GM19099 (cell line): Measurements from ENCODE around the gene MSL3.

Experiments used
- POLR2A ChIP-seq: IDR thresholded peaks from 3 replicates; pipeline ENCODE4 v1.6.1; 2011; ENCODE audit warnings: low read depth; ENCODE audit not compliant: insufficient read length; ENCODE audit errors: extremely low read depth

MSL3 gene, protein sequence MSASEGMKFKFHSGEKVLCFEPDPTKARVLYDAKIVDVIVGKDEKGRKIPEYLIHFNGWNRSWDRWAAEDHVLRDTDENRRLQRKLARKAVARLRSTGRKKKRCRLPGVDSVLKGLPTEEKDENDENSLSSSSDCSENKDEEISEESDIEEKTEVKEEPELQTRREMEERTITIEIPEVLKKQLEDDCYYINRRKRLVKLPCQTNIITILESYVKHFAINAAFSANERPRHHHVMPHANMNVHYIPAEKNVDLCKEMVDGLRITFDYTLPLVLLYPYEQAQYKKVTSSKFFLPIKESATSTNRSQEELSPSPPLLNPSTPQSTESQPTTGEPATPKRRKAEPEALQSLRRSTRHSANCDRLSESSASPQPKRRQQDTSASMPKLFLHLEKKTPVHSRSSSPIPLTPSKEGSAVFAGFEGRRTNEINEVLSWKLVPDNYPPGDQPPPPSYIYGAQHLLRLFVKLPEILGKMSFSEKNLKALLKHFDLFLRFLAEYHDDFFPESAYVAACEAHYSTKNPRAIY

DNA sequence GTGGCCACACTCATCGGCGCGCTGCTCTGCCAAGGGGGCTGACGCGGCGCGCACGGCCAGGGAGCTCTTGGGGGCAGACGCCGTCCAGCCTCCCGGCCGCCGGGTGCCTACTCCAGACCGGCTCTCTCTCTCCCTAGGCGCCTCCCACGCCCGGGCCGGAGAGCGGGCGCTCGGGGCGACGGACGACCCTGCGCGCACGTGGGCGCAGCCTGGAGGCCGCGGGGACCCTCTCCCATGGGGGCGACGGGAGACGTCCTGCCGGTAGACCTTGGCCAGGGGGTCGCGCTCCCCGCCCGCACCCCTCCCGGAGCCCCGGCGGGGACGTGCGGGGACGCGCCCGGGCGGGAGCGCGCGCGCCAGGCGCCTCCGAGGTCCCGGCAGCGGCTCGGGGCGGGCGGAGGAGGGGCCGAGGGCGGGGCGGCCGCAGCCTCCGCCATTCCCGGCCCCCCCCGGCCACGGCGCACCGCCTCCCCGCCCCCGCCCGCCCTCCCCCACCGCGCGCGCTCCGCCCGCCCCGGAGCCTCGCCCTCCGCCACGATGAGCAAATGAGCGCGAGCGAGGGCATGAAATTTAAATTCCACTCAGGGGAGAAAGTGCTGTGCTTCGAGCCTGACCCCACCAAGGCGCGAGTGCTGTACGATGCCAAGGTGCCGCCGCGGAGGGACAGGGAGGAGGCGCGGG lies at the start of gene MSL3:
TSS of gene MSL3 (plus strand) at position 519 of the 681 bp plus-strand sequence. CDS start at position 546, 27 bp downstream.
- peak; percentile 45 for TF ChIP-seq POLR2A

DNA sequence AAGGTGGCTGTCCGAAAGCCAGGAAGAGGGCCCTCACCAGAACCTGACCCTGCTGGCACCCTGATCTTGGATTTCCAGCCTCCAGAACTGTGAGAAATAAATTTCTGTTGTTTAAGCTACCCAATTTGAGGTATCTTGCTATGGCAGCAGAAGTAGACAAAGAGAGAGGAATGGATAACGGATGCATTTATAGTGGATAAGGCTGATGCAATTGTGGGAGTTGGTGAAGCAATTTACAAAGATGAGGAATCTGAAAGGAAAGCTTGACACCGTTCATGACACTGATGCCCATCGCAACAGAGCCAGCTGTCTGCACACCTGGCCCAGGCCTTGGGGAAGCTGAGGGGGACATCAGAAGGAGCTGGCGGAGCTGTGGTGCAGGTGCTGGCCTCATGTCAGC lies 35.7 kb upstream of the MSL3 start:
- TF ChIP-seq POLR2A = no peak

- no peak for TF ChIP-seq POLR2A
Measured at GRCh38 chrX:11724122-11725017, 33.7 kb upstream of the MSL3 start.

DNA sequence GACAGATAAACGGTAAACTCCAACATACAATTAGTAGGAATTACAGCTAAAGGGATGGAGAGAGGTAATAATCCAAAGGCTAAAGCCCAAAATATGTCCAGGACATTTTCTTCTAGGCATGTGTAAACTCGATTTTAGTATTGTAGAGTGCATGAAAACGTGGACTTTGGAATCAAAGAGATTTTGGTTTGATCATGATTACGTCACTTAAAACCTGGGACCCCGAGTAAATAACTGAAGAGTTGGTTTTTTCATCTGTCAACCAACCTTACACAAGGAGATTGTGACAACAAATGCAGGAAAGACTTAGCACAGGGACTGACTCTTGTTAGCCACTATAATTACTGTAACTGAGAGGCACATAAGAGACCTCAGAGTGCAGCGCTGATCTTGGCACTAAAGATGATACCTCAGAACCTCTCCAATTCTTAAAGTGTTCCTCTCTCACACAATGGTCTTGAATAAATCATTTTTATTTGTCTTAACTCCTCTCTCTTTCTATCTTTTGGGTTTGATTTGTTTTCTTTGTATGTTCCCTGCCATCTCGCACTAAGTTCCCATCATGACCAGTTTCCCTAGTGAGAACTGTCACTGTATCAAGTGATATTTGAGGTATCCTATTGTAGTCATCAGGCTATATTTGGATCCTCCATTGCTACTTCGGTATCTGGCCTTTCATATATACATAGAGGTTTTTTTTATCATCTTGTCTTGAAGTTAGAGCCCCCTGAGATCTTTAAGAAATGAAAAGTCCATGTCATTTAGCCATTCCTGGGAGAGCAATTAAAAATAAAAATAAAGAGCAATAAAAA lies 32.2 kb upstream of the MSL3 start:
- no peak for TF ChIP-seq POLR2A

- no peak for TF ChIP-seq POLR2A
Measured at GRCh38 chrX:11728556-11728955, 29.5 kb upstream of the MSL3 start.

DNA sequence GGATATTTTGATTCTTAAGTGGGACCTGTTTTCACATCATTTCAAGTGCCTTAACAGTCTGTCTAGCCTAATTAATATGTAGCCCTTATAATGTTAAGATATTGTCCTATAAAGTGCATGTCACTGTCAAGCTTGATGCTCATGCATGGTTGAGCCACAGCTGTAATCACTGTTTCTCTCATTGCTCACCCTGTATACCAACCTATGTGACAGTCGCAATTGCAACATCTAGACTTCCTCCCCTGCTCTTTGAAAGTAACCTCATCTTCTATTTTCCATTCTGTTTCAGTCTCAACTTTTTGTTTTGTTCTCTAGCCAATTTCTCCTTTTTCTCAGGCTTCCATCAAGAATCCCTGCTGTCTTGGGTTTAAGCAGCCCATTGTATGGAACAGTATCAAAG lies 24.4 kb upstream of the MSL3 start:
- no peak for TF ChIP-seq POLR2A

GRCh38 chrX:11739776-11740175 lies 18.3 kb upstream of the MSL3 start:
- peak; percentile 34 for TF ChIP-seq POLR2A

- TF ChIP-seq POLR2A = no peak
Measured at GRCh38 chrX:11740794-11741193, 17.2 kb upstream of the MSL3 start.

DNA sequence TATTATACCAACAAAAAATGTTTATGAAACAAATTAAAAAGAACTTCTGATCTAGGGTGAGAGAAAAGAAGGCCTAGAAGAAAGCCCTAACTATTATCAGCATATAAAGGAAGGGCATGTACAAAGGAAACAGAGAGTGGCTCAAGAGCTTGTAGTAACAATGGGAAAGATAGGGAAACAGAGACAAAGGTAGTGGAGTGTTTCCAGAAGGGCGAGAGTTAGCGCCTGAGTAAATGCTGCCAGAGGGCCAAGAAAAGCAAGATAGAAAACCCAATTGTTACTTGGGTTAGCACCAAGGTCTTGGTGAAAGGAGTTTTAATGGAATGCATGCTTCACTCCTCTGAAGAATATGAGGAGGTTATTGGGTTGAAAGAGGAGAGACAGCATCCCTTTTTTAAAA lies 16.5 kb upstream of the MSL3 start:
- TF ChIP-seq POLR2A = no peak

DNA sequence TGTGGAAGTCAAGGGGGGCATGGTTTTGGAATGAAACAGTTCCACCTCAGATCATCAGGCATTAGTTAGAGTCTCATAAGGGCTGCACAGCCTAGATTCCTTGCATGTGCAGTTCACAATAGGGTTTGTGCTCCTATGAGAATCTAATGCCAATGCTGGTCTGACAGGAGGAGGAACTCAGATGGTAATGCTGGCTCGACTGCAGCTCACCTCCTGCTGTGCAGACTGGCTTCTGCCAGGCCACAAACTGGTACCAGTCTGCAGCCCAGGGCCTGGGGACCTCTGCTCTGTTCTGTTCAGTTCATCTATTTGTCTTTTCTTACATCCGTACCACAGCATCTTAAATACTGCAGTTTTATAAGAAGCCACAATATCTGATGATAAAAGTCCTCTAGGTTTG lies 12.2 kb upstream of the MSL3 start:
- TF ChIP-seq POLR2A = no peak

DNA sequence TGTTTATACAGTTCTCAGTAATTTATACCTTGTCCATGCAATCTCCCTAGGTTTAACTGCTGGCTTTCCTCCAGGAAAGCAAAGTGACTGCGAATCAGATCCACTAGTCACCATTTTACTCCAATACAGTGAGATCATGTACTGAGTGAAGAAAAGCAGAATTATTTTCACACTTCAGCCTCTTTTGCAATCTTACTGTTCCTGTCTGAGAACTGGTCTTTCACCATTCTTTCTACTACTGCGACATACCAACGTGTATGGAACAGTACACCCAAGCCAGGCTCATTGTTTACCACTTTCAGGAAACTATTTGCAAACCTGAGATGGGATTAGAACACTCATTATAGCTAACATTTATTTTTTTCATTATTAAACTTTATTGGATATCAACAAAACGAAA lies 8.0 kb upstream of the MSL3 start:
- no peak for TF ChIP-seq POLR2A

DNA sequence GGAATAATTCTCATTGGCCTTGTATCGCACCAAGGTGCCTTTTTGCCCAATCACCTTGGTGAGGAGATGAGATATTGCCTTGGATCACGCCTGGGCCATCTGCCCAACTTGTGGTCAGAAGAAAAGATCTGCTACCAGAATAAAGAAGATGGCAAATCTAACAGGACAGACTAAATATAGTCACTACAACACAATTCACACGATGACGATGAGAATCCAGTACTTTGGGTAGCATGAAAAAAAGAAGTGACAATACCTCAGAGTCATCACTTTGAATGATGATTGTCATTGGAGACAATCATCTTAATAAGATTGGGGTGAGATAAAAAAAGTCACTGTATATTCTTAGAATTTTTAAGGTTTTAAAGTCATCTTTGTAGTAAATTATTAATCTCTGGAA lies 7.3 kb upstream of the MSL3 start:
- no peak for TF ChIP-seq POLR2A

DNA sequence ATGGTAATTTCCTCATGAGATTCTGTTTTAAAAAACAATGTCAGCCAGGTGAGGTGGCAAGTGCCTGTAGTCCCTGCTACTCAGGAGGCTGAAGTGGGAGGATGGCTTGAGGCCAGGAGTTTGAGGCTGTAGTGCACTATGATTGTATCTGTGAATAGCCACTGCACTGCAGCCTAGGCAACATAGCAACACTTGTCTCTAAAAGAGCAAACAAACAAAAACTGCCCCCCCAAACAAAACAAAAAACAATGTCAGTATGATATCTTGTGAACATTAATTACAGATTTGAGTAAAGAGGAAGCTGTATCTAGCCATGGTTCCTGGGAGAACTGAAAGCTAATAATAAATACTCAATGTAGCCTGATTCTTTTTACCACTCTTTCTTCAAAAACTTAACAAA lies 6.8 kb upstream of the MSL3 start:
- no peak for TF ChIP-seq POLR2A

DNA sequence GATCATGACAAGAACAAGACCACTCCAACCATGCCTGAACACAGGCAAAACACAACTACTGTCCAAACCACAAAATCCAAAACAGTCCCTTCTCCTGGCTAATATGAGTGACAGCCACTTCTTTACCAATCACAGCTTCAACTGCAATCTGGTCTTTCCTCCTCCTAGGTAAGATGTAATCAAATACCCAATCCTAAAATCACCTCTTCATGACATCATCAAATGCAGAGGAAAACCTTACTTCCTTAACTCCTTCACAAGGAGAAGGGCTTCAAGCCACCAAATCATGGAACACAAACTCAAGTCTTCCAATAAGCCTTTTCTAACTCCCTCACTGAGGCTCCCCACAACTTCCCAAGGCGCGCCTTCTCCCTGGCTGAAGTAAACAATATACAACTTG lies 4.4 kb upstream of the MSL3 start:
- TF ChIP-seq POLR2A = no peak
